Sciatic nerve (tissue), 2 donors: Measurements from ENCODE around the gene DBX1. TPM values are rescaled to one million over a fixed set of nuclear protein-coding genes. Genes with fewer than 3 reads are reported as not detected.
"Not testable (repeated sequence)": the region's sequence is repeated elsewhere in the genome, so short reads cannot be mapped to it uniquely, and the experiment has no call there.

Experiments
- ATAC-seq: fragments of 200-7000 bp; cut with Tn5 transposase; one replicate; pipeline ENCODE4 v1.9.1; 2020; ENCODE audit warnings: mild to moderate bottlenecking, moderate library complexity
- DNase-seq: peaks from one replicate; pipeline ENCODE4 v3.0.0-alpha.2; 2020; ENCODE audit warnings: low spot score
- intact Hi-C: fragments of 100-400 bp; cut with DNase I; formaldehyde crosslinking; loops from one replicate; pipeline ENCODE4 v1.14.2; 2022
- total RNA-seq: library from RNA; stranded (reverse); fragmentation: NEBNext Ultra II Directional; extraction: Animal tissue kit (Norgen Biotek cat#: 25700); gene quantifications from one replicate; pipeline ENCODE4 v1.2.1, GENCODE V29; 2021
- donor health status: DM: no; HTN: no; CAD: no.
- donor health status: DM: no; HTN: no; CAD: no.

DBX1 gene, protein sequence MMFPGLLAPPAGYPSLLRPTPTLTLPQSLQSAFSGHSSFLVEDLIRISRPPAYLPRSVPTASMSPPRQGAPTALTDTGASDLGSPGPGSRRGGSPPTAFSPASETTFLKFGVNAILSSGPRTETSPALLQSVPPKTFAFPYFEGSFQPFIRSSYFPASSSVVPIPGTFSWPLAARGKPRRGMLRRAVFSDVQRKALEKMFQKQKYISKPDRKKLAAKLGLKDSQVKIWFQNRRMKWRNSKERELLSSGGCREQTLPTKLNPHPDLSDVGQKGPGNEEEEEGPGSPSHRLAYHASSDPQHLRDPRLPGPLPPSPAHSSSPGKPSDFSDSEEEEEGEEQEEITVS
- not detected for total RNA-seq

DNA sequence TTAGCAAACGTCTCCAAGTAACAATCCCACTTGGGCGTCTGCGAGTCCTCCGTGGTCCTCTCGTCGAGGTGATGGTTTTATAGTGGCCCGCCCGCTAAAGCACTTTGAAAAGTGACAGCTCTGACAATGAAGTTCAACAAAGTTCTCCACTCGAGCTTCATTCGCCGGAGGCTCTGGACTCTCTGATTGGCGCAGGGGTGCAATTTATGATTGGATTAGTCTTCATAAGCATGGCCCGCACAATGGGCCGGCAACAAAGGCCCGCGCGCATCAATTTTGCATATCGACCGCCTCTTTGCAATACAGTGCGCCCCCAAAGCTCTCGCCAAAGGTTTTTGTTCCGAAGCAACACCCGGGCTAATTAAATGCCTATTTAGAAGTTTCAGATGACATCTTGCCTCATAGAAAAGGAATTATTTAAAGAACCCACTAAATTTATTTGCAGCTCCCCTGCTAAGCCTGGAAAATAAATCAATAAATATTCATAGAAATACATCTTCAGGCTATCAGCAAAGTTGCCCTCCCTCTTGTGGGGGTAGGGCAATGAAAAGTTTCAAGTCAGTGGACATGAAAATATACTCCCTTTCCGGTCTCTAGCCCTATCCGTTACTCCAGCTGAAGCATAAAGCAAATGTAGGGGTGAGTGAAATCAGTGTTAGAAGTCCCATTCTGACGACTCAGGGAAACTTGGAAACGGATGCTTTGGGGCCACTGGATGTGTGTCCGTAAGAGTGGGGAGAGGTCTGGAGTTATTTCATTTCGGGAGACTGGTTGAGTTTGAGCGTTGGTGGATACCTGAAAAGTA lies at the start of gene DBX1:
DBX1 (minus strand) TSS at position 51 of the 805 bp plus-strand sequence. CDS start 151 bp downstream, outside the sequence.
- ATAC-seq = no peak
- no peak for DNase-seq
- intact Hi-C loops = no loop called here

DNA sequence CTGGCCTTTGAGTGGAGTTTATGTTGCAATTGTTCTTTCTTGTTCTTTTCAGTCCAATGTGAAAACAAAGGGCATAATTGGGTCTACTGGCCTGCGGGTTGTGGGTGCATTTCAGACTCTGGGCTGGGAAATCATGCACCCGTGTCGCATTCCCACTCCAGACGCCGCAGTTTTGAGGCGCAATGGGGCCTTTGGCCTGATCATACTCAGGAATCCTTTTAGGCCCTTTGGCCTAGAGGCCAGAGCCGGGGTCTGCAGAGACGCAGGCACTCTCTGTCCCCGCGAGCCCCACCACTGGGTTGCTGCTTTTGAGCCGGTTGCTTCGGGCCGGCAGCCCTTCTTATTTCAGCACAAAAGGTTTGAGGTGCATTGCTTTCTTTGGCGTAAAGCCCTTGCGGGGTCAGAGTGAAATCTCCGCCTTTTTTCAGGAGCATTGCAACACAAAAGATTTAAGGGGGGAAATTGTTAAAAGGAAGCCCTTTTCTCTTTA lies 48.4 kb upstream of the DBX1 start:
- intact Hi-C loops = no loop called here
- no peak for DNase-seq
- ATAC-seq = no peak

DNA sequence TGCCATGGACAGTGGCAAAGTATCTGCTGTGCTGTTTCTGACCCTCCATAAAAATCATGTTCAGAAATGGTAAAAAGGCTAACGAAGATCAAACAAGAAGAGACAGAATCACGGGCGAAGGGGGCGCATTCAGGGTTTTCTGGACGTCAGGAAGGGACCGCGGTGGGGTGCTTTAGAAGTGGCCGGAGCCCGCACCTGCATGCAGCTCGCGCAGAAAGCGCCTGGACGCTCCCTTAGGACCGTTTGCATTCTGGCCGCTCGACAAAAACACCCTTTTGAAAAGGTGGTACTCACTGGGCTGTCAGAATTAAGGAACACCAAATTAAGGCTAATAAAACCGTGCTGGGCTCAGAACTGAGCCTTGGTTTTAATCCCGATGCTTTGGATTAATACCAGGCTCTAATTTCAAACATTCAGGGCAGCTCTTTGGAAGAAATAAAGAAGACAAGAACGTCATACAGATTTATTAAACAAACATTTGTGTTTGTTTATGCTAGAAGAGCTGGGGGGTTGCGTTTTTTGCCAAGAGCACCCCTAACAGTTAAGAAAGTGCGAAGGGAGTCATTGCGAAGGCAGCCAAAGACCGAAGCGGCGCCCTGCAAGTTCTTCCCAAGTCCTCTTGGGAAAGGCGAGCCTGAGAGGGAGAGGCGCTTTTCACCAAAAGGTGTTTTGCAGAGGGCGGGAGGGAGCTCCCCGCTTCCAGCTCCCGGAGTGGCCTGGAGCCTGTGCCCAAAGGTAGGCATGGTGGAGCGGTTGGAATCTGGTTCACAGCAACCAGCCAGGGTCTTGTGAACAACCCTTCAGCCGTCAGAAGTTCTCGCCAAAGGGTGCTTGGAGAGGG lies 47.7 kb upstream of the DBX1 start:
- intact Hi-C loops = no loop called here
- no peak for ATAC-seq
- DNase-seq = no peak

DNA sequence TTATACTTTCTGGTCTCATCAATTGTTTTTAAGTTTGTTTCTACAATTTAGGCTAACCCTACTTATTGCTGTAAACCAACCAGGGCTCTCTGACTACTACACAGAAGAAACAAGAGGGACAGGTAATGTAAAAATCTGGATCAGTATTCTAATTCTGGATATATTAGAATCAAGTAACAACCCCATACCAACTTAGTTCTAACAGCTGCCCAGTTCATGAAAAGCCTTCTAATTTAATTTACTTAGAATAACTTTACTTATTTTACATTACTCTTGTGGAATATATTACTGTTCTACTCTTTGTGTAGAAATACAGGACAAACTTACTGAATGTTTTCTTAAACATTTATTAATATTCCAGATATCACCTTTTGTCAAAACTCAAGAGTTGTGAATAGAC lies 45.5 kb upstream of the DBX1 start:
- intact Hi-C loops = no loop called here
- DNase-seq = no peak

DNA sequence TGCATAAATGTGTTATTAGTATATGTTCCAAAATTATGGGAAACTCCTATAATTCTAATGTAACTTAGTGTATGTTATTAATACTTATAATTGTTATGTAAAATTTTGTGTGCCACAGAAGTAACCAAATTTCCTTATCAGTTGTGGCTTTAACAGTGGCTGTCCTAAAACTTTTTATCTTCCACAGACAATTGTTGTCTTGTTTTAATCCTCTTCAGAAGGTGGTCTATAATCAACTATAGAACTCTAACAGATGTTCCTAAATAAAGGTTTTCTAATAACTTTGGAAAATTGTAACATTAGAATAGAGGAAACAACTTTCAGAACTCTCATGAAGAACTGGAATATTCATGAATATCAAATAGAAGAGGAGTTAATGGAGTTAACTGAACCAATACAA lies 44.4 kb upstream of the DBX1 start:
- intact Hi-C loops = no loop called here
- no peak for ATAC-seq
- DNase-seq = no peak

More for the DNA sequence above, 45.5 kb upstream of the DBX1 start:
- ATAC-seq = no peak

DNA sequence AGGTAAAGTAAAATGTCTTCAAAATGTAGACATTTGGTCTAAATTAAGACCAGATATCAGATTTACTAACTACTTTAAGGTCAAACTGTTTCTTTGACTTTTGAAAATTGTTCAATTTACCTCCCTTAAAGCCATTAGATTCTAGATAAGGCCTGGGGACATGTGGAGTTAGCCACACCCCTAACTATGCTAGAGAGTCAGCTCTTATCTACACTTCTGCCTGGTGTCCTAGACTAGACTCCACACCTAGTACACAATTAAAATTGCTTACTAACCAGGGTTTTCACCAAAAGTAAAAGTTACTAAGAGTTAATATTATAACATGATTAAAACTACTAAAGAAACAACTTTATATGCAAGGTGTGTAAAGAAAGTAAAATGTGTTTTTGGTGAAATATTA lies 43.6 kb upstream of the DBX1 start:
- DNase-seq (no peak), ATAC-seq (no peak)
- intact Hi-C loops = no loop called here

DNA sequence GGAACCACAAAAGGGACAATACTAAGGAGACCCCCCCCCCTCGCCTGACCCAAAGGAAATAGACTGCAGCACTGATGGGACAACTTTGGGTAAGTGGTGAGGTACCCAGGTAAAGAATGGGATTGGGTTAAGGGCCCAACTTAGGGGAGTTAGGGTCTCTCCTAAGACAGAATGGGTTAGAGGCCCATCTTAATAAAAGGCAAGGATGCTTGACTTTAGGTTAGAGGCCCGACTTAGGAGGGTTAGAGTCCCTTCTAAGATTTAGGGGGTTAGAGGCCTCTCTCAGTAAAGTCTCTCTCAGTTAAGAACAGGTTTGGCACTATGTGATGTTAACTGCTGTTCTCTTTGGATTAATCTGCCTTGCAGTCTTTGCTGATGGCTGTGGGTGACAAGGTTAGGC lies 41.0 kb upstream of the DBX1 start:
- no peak for DNase-seq
- intact Hi-C loops = no loop called here
- no peak for ATAC-seq

DNA sequence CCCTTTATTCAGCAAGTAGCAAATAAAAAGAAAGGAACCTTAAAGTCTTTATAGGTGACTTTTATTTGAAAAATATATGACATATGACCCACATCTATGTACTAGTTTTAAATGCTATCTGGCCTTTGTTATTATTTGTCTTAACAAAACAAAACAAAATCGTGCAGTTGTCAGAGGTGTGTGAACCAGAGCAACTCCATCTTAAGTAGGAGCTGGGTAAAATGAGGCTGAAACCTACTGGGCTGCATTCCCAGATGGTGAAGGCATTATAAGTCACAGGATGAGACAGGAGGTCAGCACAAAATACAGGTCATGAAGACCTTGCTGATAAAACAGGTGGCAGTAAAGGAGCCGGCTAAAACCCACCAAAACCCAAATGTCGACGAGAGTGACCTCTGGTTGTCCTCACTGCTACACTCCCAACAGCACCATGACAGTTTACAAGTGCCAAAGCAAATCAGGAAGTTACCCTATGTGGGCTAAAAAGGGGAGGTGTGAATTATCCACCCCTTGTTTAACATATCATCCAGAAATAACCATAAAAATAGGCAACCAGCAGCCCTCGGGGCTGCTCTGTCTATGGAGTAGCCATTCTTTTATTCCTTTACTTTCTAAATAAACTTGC lies 40.2 kb upstream of the DBX1 start:
- DNase-seq, ATAC-seq, intact Hi-C loops: not testable (repeated sequence)

DNA sequence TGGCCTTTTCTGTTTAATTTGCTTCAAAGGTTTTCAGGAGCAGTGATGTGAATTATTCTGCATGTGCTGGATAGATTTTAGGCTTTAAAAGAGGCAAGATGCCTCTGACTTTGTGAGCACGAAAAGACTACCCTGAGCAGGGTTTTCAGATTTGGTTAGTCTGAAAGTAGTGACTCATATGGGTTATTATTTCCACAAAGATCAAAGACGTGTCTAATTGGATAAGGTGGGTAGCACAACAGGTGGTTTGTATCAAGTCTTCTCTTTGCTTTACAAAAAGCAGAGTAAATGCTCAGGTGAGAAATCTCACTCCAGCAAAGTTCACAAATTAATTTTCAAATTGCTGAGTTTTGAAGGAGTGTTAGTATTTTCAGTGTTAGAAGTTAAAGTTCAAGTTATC lies 37.6 kb upstream of the DBX1 start:
- intact Hi-C loops = no loop called here
- no peak for DNase-seq
- no peak for ATAC-seq

DNA sequence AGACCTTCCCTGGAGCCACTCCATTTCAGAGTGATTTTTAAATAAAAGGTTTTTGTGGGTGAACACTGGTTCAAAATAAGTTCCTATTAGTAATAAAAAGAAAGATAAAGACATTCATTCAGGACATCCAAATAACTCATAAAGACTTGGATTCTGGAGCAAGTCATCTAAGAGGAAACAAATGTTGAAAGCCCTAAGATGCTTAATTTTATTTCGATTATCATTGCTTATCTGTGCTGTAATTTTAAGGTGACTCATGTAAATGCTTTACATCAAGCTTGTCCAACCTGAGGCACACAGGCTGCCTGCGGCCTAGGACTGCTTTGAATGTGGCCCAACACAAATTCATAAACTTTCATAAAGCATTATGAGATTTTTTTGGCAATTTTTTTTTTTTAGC lies 34.2 kb upstream of the DBX1 start:
- DNase-seq (no peak), ATAC-seq (no peak)
- intact Hi-C loops = no loop called here

DNA sequence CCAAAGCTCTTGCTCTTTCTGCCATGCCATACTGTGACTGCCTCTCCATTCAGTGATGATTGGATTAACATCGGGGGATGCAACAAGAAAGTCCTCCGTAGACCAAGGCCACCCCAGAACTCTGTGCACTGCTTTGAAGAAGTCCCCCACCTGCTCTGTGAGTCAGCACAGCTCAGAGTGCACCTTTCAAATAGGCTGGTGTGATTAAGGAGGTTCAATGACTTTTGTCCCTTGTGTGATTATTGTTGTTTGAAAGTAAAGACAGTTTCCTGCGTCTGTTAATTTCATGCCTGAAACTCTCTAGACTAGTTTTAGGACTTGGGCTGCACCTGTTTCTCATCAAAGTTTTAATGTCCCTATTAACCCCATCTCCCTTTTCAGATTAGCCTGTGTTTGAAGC lies 33.0 kb upstream of the DBX1 start:
- DNase-seq (no peak), ATAC-seq (no peak)
- intact Hi-C loops = no loop called here

DNA sequence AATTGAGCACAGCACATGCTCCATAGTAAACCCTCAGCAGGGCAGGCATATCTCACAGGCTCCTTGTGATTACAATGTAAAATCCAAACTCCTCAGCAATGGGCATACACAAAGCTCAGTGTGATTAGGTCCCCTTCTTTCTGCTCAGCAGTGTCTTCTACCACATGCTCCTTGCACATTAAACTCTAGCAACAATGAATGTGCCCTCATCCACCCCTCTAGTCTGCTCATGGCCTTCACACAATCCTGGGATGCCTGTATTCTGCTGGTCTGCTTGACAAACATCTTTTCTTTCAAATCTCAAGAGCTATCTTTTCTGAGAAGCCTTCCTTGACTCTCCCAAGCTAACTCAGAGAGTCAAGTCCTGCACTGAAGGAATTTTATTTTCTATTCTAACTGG lies 32.4 kb upstream of the DBX1 start:
- no peak for DNase-seq
- no peak for ATAC-seq
- intact Hi-C loops = no loop called here

DNA sequence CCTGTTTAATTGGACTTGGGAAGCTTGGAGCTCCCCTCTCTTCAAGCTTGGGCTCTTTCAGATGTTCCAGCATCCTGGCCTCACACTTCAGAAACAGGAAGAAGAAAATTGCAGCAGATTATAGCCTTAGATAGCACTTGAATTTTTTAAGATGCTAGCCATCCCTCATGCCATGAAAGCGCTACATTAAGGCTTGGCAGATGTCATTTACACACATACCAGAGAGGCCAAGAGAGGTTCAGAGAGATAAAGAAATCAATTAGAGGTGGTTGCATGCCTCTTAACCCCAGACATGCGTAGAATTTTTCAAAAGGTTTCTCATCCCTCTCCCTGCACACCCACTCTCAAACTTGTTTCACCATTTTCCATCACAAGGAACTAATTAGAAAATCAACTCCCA lies 31.9 kb upstream of the DBX1 start:
- no peak for DNase-seq
- intact Hi-C loops = no loop called here
- no peak for ATAC-seq

DNA sequence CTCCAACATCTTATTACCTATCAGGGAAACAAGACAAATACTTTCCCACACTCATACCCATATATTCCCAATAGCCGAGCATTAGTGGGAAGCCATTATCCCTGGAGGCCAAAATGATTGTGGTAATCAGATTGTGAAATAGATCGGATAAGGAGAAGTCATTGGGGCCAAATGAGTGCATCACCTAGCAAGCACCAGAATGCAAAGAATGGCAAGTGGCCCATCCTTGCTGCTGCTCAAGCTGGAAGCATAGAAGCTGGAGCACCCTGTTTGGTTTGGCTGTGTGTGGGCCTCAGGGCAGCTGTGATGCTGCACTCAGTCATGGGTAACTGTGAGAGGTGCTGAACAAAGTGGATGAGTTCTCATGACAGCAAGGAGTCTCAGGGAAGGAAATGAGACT lies 18.7 kb upstream of the DBX1 start:
- ATAC-seq (no peak), DNase-seq (no peak)
- intact Hi-C loops = loop anchor here (10.0 kb wide), 1 partner anchor 46 kb away; no protein-coding TSS in a partner anchor

DNA sequence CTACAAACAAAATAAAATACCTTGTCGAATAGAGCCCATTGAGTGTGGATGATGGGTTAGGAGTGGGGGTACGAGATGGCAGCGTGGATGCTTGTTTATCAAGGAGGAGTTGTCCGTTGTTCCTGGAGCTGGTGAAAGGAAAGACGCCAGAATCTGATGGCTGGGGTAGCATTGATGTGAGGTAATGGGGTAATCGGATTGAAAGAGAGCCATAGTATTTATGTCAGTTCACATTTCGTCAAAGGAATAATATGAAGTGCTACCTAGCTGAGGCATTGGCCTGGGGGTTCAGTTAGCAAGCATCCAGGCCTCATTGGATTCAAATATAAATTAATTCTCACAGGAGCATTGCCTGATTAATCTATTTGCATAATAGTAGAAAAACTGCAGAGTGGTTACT lies 16.9 kb upstream of the DBX1 start:
- no peak for ATAC-seq
- no peak for DNase-seq
- intact Hi-C loops = loop anchor here (10.0 kb wide), 1 partner anchor 48 kb away; no protein-coding TSS in a partner anchor

DNA sequence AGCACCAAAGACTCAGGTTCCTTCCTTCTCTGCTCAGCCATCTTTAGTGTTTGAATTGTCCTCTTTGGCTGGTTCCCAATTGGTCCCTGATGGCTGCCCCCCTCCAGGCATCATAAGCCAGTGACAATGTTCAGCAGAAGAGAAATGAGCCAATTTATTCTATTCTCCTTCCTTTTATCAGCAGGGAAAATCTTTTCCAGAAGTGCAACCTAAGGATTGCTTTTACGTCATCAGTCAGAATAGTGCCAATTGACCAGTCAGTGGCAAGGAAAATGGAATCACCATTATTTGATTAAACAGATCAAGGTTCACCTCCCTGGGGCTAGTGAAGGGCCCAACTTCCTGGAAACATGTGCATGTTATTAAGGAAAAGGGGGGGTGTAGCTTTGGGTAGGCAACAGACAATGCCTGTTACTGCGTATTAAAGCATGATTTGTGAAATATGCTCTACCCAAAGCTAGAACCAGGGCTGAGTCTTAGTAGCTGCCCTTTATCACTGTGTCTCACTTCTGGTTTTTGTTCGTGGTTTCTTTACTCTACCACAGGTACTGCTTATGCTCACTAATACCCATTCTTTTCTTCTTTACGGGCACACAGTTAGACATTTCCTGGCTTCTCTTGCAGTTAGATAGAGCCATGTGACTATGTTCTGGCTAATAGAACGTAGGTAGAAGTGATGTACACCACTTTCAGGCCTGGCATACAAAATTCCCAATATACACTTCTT lies 12.6 kb upstream of the DBX1 start:
- intact Hi-C loops = loop anchor here (10.0 kb wide), 1 partner anchor 52 kb away; no protein-coding TSS in a partner anchor
- no peak for ATAC-seq
- no peak for DNase-seq

DNA sequence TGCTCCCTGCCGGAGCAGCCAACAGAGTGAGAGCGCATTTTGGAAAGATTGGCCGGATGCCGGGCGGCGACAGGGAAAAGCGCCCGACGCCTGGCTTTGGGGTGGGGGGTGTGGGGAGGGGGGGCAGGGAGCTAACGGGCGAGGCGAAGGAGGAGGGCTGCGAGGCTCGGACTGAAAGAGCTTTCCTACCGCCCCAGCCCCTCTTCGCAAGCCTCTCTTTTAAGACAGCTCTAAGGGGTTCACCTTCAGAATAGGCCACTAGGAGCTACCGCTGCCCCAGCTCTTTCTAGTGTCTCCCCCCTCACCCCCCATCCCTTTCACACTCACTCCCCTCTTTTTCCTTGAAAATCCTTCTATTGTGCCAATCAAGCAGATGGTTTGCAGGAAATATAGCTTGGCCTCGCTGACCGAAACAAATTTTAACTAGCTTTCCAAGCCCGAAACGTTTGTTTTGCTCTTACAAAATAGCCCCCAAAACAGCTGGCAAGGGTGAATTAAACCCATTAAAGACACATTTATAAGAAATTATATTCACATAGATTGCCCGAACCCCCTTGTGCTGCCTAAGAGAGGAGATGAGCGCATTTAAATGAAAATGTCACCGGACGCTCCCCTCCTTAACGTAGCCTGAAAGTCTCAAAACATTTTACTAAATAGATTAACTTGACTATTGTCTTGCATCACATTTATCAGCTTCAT lies 3.7 kb upstream of the DBX1 start:
- intact Hi-C loops = no loop called here
- no peak for DNase-seq
- ATAC-seq = no peak
